Stimulated activated CD4-positive, alpha-beta T cell treated with anti-CD3 and anti-CD28 coated beads, Interleukin-12 subunit alpha, Interleukin-12 subunit beta, amount 100 ng/mL, for 4 hours (primary cell): ENCODE measurements around the gene SPPL2B.
"Not testable (repeated sequence)": the region's sequence is repeated elsewhere in the genome, so short reads cannot be mapped to it uniquely, and the experiment has no call there.

Experiments used
- DNase-seq: peaks from one replicate; pipeline ENCODE4 v3.0.0-alpha.2; 2020

SPPL2B gene

GRCh38 chr19:2338751-2339643 is 10.5 kb downstream of the SPPL2B start:
- DNase-seq: no peak

GRCh38 chr19:2339644-2340310 is 11.3 kb downstream of the SPPL2B start:
- DNase-seq: no peak

- DNase-seq: no peak
These were observed 12.2 kb downstream of the SPPL2B start for GRCh38 chr19:2340496-2341243.

- DNase-seq: no peak
These were observed 12.8 kb downstream of the SPPL2B start for GRCh38 chr19:2341244-2341751.

GRCh38 chr19:2341982-2342381 is 13.5 kb downstream of the SPPL2B start:
- no peak for DNase-seq

- DNase-seq: no peak
These were observed 14.3 kb downstream of the SPPL2B start for GRCh38 chr19:2342656-2343288.

GRCh38 chr19:2343289-2343982 is 15.0 kb downstream of the SPPL2B start:
- DNase-seq: no peak

GRCh38 chr19:2344381-2344870 is 15.9 kb downstream of the SPPL2B start:
- DNase-seq: no peak

- no peak for DNase-seq
These were observed 16.6 kb downstream of the SPPL2B start for GRCh38 chr19:2345076-2345475.

GRCh38 chr19:2345794-2346663 is 17.5 kb downstream of the SPPL2B start:
- no peak for DNase-seq

GRCh38 chr19:2349818-2350217 is 21.3 kb downstream of the SPPL2B start:
- DNase-seq: not testable (repeated sequence)

GRCh38 chr19:2350656-2351055 is 22.2 kb downstream of the SPPL2B start:
- DNase-seq: no peak

GRCh38 chr19:2351591-2351990 is 23.1 kb downstream of the SPPL2B start:
- DNase-seq: no peak

GRCh38 chr19:2352121-2352520 is 23.6 kb downstream of the SPPL2B start:
- no peak for DNase-seq

- no peak for DNase-seq
These were observed 24.8 kb downstream of the SPPL2B start for GRCh38 chr19:2353159-2353886.

GRCh38 chr19:2353887-2354592 is 25.6 kb downstream of the SPPL2B start:
- DNase-seq: no peak

GRCh38 chr19:2354670-2355069 is 26.2 kb downstream of the SPPL2B start:
- DNase-seq: no peak

GRCh38 chr19:2355168-2356035 is 26.9 kb downstream of the SPPL2B start:
- DNase-seq: no peak
